DOHH2 (cell line): ENCODE measurements around the gene RRM1.

Experiments used
- EZH2phosphoT487 ChIP-seq: fragments of 200-600 bp; sonication (generic); IDR thresholded peaks from 2 replicates; pipeline ENCODE4 v1.6.1; 2017; ENCODE audit warnings: borderline replicate concordance, mild to moderate bottlenecking, antibody characterized with exemption, low read length, moderate library complexity, mixed read lengths
- TF ChIP-seq, protein P1 (sequence below): fragments of 200-600 bp; sonication (generic); IDR thresholded peaks from one replicate; pipeline ENCODE4 v1.5.1; 2014; ENCODE audit warnings: antibody characterized with exemption, mild to moderate bottlenecking, low read depth, low read length; ENCODE audit not compliant: poor library complexity, severe bottlenecking

- TF ChIP-seq, protein P1, sequence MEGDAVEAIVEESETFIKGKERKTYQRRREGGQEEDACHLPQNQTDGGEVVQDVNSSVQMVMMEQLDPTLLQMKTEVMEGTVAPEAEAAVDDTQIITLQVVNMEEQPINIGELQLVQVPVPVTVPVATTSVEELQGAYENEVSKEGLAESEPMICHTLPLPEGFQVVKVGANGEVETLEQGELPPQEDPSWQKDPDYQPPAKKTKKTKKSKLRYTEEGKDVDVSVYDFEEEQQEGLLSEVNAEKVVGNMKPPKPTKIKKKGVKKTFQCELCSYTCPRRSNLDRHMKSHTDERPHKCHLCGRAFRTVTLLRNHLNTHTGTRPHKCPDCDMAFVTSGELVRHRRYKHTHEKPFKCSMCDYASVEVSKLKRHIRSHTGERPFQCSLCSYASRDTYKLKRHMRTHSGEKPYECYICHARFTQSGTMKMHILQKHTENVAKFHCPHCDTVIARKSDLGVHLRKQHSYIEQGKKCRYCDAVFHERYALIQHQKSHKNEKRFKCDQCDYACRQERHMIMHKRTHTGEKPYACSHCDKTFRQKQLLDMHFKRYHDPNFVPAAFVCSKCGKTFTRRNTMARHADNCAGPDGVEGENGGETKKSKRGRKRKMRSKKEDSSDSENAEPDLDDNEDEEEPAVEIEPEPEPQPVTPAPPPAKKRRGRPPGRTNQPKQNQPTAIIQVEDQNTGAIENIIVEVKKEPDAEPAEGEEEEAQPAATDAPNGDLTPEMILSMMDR: no peak
- no peak for TF ChIP-seq EZH2phosphoT487
Measured at GRCh38 chr11:4127357-4127756, 32.8 kb downstream of the RRM1 start.
